Right renal cortex interstitium (tissue), 3 donors: ENCODE data around the gene OTUD7B. TPM values are rescaled to one million over a fixed set of nuclear protein-coding genes. Genes with fewer than 3 reads are reported as not detected.

Source experiments
- DNase-seq, 3 donors: peaks; one replicate each; pipeline ENCODE4 v3.0.0-alpha.2; 2013; ENCODE audit warnings: low read depth in 3 of 3, low spot score in 2 of 3
- polyA plus RNA-seq, 3 donors: library from polyadenylated mRNA; unstranded; fragments of 120-200 nt; gene quantifications; one replicate each; pipeline ENCODE4 v1.2.1, GENCODE V29; 2013; ENCODE audit not compliant: insufficient read length in 3 of 3

OTUD7B gene
- polyA plus RNA-seq, 3 donors: 16.4 to 18.7 (median 18.6) TPM

DNA sequence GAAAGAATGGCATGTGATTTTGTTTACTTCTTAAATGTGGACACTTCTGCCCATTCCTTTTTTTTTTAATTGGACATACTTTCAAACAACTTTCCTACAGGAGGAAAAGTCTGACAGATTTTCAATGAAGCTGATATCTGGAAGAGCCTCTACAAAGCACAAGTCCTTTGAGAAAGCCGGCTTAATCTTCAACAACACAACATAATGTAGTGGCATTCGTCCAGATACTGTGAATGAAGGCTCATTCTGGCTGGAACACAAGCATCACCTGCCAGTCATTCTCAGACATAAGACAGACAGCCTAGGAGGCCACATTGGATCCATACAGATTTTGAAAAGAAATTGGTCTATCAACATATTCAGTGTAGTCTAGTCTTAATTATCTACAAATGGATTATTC is 4.9 kb downstream of the OTUD7B start:
- no peak for DNase-seq

GRCh38 chr1:150003801-150004200 is 6.7 kb downstream of the OTUD7B start:
- DNase-seq: no peak

GRCh38 chr1:150002217-150002616 is 8.3 kb downstream of the OTUD7B start:
- DNase-seq: no peak

DNA sequence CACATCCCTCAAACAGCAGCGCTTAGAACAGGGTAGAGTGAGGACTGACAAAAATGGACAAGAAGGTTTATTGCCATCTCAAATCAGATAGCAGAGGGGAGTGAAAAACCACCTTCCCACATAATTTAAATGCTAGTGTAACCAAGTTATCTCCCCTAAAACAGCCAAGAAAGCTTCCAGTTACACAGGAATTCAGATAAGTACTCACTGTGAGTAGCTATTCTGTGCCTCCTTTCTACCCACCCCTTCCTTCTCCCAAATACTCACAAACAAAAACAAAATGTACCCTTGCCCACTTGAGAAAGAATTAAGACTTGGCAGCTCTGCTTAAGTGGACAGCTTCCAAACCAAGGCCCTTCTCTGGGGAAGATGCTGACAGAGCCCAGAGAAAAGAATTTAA is 9.1 kb downstream of the OTUD7B start:
- DNase-seq: no peak

GRCh38 chr1:149997585-149998262 is 12.8 kb downstream of the OTUD7B start:
- DNase-seq: no peak

GRCh38 chr1:149995927-149996326 is 14.6 kb downstream of the OTUD7B start:
- DNase-seq: no peak

- DNase-seq: no peak
These were observed 16.8 kb downstream of the OTUD7B start for GRCh38 chr1:149993764-149994163.

- DNase-seq: no peak
These were observed 17.3 kb downstream of the OTUD7B start for GRCh38 chr1:149993181-149993580.

GRCh38 chr1:149987297-149987595 is 23.3 kb downstream of the OTUD7B start:
- DNase-seq: no peak

GRCh38 chr1:149986486-149987296 is 23.8 kb downstream of the OTUD7B start:
- peak in 2 of 3 donors; percentile 64 to 67 for DNase-seq

- no peak for DNase-seq
These were observed 30.5 kb downstream of the OTUD7B start for GRCh38 chr1:149979972-149980540.

- DNase-seq: no peak
These were observed 31.1 kb downstream of the OTUD7B start for GRCh38 chr1:149979245-149979971.

DNA sequence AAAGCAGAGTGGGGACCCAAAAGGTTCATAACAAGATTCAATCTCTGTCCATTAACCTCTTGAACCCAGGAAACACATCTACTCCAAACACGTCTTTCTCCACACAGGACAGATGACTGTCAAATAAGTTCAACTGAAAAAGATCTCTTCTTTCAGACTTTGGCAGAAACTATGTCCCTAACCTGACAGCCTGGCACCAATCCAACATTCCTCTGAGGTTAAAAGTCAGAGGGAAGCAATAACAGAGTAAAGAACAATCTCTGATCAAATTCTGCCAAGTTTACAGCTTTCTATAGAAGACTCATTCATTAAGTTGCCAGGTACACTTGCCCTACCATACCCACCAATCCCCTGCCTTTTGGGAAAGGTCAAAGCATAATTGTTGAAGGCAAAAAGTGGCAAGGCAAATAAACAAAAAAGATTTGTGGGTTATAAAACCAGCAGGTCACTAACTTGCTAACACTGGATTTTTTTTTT is 31.9 kb downstream of the OTUD7B start:
- DNase-seq: peak in 1 of 3 donors; percentile 24

DNA sequence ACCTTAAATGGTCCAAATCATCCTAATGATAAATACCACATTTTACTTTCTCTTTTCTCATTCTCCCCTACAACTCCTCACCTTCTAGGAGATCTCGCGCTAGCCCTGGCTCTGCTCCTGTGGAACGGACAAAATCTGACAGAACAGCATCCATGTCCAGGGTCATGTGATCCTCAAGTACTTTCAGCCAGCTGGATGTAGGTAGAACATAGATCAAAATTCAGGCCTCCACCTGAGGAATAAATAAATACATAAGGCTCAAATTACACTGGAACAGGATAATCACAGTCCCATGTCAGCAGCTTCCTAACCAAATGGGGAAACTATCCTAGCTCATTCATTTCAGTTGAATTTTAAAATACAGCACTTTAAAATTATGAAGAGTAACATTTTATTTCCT is 33.2 kb downstream of the OTUD7B start:
- DNase-seq: no peak

- no peak for DNase-seq
These were observed 38.0 kb downstream of the OTUD7B start for GRCh38 chr1:149972547-149972946.

GRCh38 chr1:149967646-149968045 is 42.9 kb downstream of the OTUD7B start:
- DNase-seq: no peak

DNA sequence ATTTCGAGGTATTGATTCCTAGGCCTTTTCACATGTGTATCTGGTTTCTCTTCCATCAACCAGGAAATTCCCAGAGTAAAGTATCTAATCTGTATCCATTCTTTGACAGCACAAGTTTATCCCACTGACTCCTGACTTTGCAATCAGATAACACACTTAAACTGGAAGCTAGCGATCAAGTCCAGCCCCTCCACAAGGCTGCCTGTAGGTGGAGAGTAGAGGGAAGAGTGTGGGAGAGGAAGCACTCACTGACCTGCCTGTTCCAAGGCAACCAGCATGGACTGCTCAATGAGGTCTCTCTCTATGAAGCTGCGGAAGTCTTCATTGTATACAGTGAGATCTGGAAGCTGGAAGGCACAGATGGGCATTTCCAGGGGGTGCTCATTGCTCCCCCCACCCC is 43.5 kb downstream of the OTUD7B start:
- no peak for DNase-seq

DNA sequence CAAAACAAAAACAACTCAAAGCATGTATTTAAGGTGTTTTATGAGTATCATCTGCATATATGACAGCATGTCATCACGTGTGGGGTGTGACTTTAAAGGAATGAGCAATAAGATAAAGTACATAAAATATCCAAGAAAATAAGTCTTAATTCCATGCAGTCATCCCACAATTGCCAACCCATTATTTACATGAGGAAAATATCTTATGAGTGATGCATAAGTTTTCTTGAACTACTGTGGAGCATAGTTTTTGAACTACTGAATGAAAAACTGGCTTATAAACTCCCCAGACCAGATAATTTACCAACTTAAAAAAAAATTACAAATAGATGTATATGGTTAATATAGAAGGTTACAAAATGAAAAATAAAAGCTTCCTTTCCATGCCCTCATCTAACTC is 44.1 kb downstream of the OTUD7B start:
- no peak for DNase-seq

- no peak for DNase-seq
These were observed 45.1 kb downstream of the OTUD7B start for GRCh38 chr1:149965440-149965839.

GRCh38 chr1:149963358-149963757 is 47.2 kb downstream of the OTUD7B start:
- DNase-seq: no peak

DNA sequence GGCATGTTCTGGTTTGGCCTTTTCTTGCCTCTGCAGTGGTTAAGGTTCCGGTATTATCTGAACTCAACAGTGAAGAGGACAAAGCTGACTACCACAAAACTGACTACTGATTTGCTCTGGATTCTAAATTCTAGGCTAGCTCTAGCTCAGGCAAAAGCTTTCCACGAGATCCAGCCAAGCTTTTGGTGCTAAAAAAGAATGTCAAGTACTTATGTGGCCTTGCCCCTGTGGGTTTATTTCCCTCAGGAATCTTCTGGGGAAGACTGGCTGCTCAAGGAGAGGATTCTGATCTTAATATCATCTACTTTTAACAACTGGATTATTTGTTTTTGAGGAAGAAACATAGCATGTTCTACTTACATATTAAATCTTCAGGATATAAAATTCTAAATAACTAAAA is 47.8 kb downstream of the OTUD7B start:
- no peak for DNase-seq
